HG02588 (cell line): ENCODE results near the gene ING1.
"Not testable (repeated sequence)": the region's sequence is repeated elsewhere in the genome, so short reads cannot be mapped to it uniquely, and the experiment has no call there.

ENCODE experiments used
- ATAC-seq: cut with Tn5 transposase; IDR thresholded peaks from one replicate; pipeline ENCODE4 v1.9.1; 2021; ENCODE audit warnings: mild to moderate bottlenecking, moderate library complexity; ENCODE audit not compliant: unreplicated experiment

Gene ING1

GRCh38 chr13:110714797-110715394, 1.4 kb downstream of the ING1 start:
- ATAC-seq: no peak

- ATAC-seq: peak; percentile 47
Observed at GRCh38 chr13:110715395-110716246, 2.1 kb downstream of the ING1 start.

DNA sequence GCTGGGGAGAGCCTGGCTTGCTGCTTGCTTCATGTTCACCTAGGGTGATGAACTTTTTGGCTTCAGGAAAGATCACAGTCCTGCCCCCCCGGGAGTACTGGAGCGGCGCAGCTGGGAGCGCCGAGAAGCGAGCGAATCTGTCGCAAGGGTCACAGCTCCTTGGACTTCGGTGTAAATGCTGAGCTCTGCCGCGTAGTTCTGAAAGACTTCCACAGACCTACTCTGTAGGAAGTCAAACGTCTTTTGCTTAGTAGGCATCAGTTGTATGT, 2.7 kb downstream of the ING1 start:
- ATAC-seq: no peak

DNA sequence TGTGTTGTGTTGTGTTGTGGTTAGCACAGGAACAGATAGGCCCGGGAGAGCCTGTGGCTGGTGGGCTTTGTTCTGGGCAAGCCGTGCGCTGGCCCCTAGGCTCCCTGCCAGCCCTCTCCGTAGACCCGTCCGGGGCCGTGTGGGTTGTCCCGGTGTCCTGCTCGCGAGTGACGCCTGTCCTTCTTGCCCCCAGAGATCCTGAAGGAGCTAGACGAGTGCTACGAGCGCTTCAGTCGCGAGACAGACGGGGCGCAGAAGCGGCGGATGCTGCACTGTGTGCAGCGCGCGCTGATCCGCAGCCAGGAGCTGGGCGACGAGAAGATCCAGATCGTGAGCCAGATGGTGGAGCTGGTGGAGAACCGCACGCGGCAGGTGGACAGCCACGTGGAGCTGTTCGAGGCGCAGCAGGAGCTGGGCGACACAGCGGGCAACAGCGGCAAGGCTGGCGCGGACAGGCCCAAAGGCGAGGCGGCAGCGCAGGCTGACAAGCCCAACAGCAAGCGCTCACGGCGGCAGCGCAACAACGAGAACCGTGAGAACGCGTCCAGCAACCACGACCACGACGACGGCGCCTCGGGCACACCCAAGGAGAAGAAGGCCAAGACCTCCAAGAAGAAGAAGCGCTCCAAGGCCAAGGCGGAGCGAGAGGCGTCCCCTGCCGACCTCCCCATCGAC, 5.7 kb downstream of the ING1 start:
- no peak for ATAC-seq

DNA sequence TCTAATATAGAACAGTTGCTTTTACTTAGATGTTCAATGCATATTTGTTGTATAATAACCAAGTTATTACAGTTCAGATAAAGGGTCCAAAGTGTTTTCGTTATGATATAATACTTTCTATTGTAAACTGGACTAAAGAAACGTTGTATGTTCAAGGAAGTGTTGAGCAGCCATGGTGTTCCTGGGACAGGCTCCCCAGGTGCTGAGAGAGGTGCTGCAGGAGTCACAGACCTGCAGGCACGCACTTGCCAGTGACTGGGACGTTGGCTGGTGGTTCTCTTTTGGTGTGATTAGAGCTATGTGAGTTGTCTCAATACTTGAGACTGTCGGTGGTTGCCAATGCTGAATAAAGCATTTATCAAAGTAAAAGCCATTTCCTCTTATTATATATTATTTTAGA, 9.5 kb downstream of the ING1 start:
- no peak for ATAC-seq

DNA sequence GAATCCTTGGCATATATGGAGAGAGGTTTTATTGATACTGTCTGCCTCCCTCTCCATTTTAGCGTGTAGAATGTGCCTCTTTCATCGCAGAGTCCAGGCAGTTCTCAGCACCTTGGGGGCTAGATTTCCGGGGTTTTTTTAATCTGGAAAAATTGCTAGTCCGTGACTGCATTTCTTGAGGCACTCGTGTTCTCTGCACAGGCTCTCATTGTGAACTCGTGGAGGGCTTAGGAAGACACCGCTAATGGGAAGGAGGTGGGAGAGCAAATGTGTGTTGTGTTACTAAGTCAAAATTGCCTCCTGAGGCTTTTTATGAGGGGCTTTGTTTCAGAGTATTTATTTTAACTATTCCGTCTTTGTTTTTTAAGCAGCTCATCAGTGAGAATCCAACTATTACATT, 10.1 kb downstream of the ING1 start:
- no peak for ATAC-seq

DNA sequence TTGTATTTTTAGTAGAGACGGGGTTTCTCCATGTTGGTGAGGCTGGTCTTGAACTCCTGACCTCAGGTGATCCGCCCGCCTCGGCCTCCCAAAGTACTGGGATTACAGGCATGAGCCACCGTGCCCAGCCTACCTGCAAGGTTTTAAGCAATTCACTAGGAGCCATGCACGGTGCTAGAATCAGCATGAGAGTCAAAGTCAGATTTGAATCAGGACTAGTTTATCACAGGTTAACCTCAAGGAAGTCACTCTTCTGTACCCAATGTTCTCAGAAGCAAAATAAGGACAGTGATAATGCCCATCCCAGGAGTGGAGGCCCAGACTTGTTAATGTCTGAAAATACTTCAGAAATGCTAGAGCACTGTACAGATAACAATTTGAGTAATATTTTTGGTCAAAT, 12.7 kb downstream of the ING1 start:
- not testable (repeated sequence) for ATAC-seq

GRCh38 chr13:110726726-110727125, 13.2 kb downstream of the ING1 start:
- peak; percentile 65 for ATAC-seq

DNA sequence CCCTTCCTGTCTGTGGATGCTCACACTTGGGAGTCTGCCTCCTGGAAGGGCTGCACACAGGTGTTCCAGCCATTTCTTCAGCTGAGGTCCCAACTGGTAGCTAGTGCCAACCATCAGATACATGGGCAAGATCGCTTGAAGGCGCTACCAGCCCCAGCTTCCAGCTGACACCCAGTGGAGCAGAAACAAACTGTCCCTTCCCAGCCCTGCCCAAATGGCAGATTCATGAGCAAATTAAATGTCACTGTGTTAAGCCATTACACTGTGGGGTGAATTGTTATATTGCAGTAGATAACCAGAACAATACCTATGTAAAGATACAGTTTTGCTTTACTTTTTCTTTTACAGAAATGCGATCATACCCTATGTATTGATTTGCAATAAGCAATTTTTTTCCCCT, 17.6 kb downstream of the ING1 start:
- ATAC-seq: no peak

DNA sequence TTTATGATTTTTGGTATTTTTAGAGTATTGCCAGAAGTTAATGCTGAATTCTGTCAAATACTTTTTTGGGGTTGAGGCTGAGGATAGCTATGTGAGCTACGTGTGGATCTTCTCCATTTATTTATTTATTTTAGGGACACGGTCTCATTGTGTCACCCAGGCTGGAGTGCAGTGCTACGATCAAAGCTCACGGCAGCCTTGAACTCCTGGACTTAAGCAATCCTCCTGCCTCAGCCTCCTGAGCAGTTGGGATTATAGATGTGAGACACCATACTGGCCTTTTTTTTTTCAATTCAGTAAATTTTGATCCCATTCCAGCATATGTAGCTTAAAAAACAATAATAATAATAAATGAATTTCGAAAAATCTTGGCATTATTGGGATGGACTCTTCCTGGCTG, 21.1 kb downstream of the ING1 start:
- ATAC-seq: no peak

DNA sequence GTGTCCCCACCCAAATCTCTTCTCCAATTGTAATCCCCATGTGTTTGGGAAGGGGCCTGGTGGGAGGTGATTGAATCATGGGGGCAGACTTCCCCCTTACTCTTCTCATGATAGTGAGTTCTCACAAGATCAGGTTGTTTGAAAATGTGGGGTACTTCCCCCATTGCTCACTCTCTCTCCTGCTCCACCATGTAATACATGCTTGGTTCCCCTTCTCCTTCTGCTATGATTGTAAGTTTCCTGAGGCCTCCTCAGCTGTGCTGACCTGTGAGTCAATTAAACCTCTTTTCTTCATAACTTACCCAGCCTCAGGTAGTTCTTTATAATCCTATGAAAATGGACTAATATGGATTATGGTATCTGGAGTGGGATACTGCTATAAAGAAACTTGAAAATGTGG, 24.1 kb downstream of the ING1 start:
- ATAC-seq: no peak

- ATAC-seq: no peak
Observed at GRCh38 chr13:110743687-110744086, 30.2 kb downstream of the ING1 start.

GRCh38 chr13:110746438-110746837, 32.9 kb downstream of the ING1 start:
- ATAC-seq: no peak

- no peak for ATAC-seq
Observed at GRCh38 chr13:110748271-110748670, 34.8 kb downstream of the ING1 start.

- ATAC-seq: no peak
Observed at GRCh38 chr13:110756219-110756631, 42.7 kb downstream of the ING1 start.

GRCh38 chr13:110757296-110757695, 43.8 kb downstream of the ING1 start:
- no peak for ATAC-seq

DNA sequence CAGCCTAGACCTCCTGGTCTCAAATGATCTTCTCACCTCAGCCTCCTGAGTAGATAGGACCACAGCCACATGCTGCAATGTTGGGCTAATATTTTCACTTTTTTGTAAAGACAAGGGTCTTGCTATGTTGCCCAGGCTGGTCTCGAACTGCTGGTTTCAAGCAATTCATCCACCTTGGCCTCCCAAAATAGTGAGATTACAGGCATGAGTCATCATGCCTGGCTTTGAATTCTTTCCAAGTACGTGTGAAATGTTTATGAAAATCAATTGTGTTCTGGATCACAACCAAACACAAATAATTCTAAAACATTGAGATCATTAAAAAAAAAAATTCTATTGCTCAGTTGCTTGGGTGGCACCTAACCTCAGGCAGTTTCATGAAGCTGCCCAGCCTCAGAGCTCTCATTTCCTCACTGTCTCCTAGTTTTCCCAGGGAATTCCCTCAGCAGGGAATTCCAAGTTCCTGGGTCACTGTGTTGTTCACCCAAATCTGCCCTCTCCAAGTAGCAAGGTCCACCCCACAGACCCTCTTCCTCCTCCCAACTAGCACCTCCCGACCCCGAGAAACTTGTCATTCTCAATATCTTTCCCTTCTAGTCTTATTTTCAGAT, 44.8 kb downstream of the ING1 start:
- no peak for ATAC-seq

DNA sequence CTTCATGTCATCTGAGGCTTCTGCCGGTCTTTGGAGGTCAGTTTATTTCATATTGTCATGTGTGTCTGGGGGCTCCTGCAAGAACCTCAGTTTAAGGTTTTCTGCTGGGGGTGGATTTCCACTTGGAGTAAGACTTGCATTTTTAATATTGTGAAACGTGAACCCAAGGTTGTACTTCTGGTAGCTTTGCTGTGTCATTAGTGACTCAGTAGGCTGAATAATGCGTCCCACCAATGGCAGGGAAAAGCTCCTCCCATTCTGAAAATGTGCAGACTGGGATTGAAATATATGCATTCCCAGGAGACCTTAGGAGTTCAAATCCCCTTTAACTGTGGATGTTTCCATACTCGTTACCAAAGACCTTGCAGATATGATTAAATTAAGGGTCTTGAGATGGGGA, 46.2 kb downstream of the ING1 start:
- no peak for ATAC-seq

DNA sequence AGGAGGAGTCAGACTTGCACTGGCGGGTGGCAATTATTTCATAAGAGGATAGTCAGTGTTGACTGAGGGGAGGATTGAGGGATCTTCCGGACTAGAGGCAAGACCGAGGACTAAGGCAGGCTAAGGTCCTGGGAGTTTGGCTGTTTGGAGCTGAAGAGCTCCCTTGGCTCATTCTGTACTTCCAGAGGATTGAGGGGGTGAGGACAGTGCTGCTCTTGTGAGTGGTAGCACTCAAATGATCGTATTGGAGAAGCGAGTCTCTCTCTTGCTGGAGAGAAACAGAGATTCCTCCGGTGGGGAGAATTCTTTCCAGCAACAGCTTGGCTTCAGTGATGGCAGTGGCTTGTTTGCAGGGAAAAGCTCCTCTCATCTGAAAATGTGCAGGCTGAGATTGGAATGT, 47.1 kb downstream of the ING1 start:
- ATAC-seq: no peak

DNA sequence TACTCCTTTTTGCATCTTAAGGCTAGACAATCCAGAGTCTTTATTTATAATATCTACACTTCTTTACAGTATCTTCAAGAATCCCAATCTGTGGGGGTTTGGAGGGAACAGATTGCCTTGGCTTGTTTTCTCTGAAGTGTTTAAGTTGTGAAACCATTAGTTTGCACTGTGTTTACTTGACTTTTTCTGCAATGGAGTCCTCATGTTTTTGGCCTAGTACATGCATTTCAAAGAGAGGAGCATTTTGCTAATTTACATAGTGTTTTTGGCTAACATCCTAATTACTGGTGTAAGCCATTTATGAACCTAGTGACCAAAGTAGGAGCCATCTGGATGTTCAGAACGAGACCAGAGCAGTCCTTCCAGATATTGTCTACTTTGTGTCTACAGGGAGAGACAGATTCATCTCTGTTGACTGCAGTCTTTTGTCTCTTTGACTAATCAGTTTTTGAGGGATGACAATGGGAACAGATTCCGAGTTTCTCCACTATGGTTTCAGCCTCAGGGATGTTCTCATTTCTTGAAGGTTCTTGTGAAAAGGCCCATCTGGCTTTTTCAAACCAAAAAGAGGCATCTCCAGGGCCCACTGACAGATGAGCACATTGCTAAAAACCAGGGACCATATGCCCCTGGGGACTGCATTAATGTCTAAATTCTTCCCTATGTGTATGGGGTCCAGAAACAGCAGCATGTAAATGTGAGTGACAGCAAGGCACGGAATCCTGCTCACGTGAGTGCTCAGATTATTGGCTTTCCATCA, 53.4 kb downstream of the ING1 start:
- no peak for ATAC-seq

DNA sequence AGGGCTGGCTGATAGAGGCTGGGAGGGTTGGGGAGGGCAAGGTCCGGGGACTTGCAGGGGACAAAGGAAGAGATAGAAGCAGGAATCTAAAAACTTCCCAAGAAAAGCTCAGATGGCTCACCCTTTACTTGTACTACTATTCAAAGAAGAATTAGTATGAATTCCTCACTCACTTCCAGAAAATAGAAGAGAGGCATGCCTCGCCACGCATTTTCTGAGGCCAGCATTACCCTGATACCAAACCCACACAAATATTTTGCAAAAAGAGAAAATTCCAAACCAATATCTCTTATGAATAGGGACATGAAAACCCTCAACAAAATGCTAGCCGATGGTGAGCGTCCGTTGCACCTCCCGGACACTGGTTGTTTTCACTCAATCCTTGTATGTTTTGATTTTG, 54.0 kb downstream of the ING1 start:
- no peak for ATAC-seq
